Transverse colon (tissue), 4 donors: ENCODE measurements around the gene TRIM69. TPM values are rescaled to one million over a fixed set of nuclear protein-coding genes. Genes with fewer than 3 reads are reported as not detected.
"Not testable (repeated sequence)": the region's sequence is repeated elsewhere in the genome, so short reads cannot be mapped to it uniquely, and the experiment has no call there.

Experiments used
- DNase-seq: peaks from one replicate; pipeline ENCODE4 v3.0.0-alpha.2; 2019
- H3K27ac ChIP-seq, 4 donors: fragments of 200-600 bp; sonication (generic); 2 replicates each; pipeline ENCODE4 v1.5.1; 2016 to 2018; ENCODE audit warnings: inconsistent platforms in 4 of 4
- H3K27me3 ChIP-seq: fragments of 200-600 bp; sonication (generic); 2 replicates; pipeline ENCODE4 v1.5.1; 2017; ENCODE audit warnings: inconsistent platforms
- H3K36me3 ChIP-seq, 4 donors: fragments of 200-600 bp; sonication (generic); 2 replicates each; pipeline ENCODE4 v1.5.1; 2017 to 2019; ENCODE audit warnings: inconsistent platforms in 4 of 4
- H3K4me1 ChIP-seq, 4 donors: fragments of 200-600 bp; sonication (generic); 2 replicates each; pipeline ENCODE4 v1.5.1; 2017 to 2020; ENCODE audit warnings: inconsistent platforms in 4 of 4
- H3K4me3 ChIP-seq, 4 donors: fragments of 200-600 bp; sonication (generic); 1 replicate in 1 of 4; 2 replicates in 3 of 4; pipeline versions ENCODE4 v1.5.1 to v1.6.1; 2017 to 2019; ENCODE audit warnings: inconsistent platforms in 4 of 4
- H3K9me3 ChIP-seq, 2 donors: fragments of 200-600 bp; sonication (generic); 2 replicates each; pipeline ENCODE4 v1.5.1; 2017 to 2019; ENCODE audit warnings: inconsistent platforms in 2 of 2
- CTCF ChIP-seq, 5 experiments: fragments of 200-600 bp in 3 of 5; fragments of 450-650 bp in 2 of 5; sonication (generic) in 3 of 5; IDR thresholded peaks; 1 replicate in 2 of 5; 2 replicates in 3 of 5; pipeline ENCODE4 v1.5.1; 2016 to 2017; ENCODE audit warnings: antibody characterized with exemption in 5 of 5, inconsistent platforms in 3 of 5, mild to moderate bottlenecking in 2 of 5, moderate library complexity in 1 of 5
- EP300 ChIP-seq: sonication (generic); formaldehyde crosslinking; IDR thresholded peaks from one replicate; pipeline ENCODE4 v1.6.1; 2017; ENCODE audit warnings: antibody characterized with exemption, low read depth
- POLR2A ChIP-seq: fragments of 450-650 bp; IDR thresholded peaks from one replicate; pipeline ENCODE4 v1.6.1; 2016; ENCODE audit warnings: antibody characterized with exemption, mild to moderate bottlenecking, moderate library complexity
- POLR2AphosphoS5 ChIP-seq, 3 donors: sonication (generic); formaldehyde crosslinking; IDR thresholded peaks; one replicate each; pipeline ENCODE4 v1.6.1; 2016; ENCODE audit warnings: antibody characterized with exemption in 3 of 3
- WGBS, 2 donors: methylation state at CpG; one replicate each; pipeline ENCODE4 v1.1.5; 2018; ENCODE audit warnings: low coverage in 1 of 2; 5-methylcytosine and 5-hydroxymethylcytosine counted together
- in situ Hi-C, 4 donors: fragments of 200-750 bp; cut with MboI; loops; one replicate each; pipeline versions ENCODE4 v1.15.0 to v1.15.1; 2017; ENCODE audit warnings: low sequenced_read_pairs in 3 of 4, low pct_ligation_motif_present in 1 of 4, low pct_unique_long_range_greater_than_20kb in 1 of 4
- intact Hi-C: fragments of 100-400 bp; cut with DNase I; formaldehyde crosslinking; loops from one replicate; pipeline ENCODE4 v1.15.1; 2023; ENCODE audit warnings: low total_unique reads
- total RNA-seq, 4 donors: library from RNA; depleted of rRNA; stranded (reverse); fragments of >200 nt; gene quantifications; one replicate each; pipeline ENCODE4 v1.1.0, GENCODE V29; 2016

The TRIM69 gene
- total RNA-seq, 4 donors from 2014 or later: 5.6 to 17.3 (median 13.7) TPM

GRCh38 chr15:44695294-44695693, 41.0 kb upstream of the TRIM69 start:
- intact Hi-C loops (no loop called here), in situ Hi-C loops (no loop called here)
- no peaks in the 10 kb centered on the region for H3K27me3 ChIP-seq
- no peak for DNase-seq
- no peaks in the 10 kb centered on the region for H3K4me1 ChIP-seq
- no peak for TF ChIP-seq POLR2AphosphoS5 (IDR thresholded peaks at IDR 0.05)
- no peaks in the 10 kb centered on the region for H3K9me3 ChIP-seq
- no peaks in the 10 kb centered on the region for H3K36me3 ChIP-seq
- H3K4me3 ChIP-seq: no peak overlapping the region
- H3K27ac ChIP-seq: peak overlapping the region in 1 of 4 donors; percentile 19
- 78 to 80% methylated on average over 1 to 3 of the region's 3 CpGs for WGBS, 2 donors

DNA sequence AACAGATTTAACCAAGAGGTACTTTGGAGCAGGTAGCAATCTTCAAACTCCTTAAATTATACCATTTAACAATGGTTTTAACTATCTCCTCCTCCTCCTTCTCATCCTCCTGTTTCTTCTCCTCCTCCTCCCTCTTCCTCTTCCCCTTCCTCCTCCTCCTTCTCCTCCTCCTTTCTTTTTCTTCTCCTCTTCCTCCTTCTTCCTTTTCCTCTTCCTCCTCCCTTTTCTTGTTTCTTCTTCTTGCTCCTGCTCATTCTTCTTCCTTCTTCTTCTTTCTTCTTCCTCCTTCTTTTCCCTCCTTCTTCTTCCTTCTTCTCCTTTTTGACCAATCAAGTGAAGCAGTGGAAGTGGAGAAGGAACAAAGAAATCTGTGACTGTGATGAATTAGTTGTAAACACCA, 39.3 kb upstream of the TRIM69 start:
- Histone ChIP-seq H3K4me3 (no peak overlapping the region), H3K9me3 (no peaks in the 10 kb centered on the region), H3K36me3 (no peaks in the 10 kb centered on the region), H3K4me1 (no peaks in the 10 kb centered on the region), H3K27ac (no peak overlapping the region), H3K27me3 (no peaks in the 10 kb centered on the region)
- in situ Hi-C loops (no loop called here), intact Hi-C loops (no loop called here)
- no peak for TF ChIP-seq CTCF (IDR thresholded peaks at IDR 0.05)
- no peak for DNase-seq

DNA sequence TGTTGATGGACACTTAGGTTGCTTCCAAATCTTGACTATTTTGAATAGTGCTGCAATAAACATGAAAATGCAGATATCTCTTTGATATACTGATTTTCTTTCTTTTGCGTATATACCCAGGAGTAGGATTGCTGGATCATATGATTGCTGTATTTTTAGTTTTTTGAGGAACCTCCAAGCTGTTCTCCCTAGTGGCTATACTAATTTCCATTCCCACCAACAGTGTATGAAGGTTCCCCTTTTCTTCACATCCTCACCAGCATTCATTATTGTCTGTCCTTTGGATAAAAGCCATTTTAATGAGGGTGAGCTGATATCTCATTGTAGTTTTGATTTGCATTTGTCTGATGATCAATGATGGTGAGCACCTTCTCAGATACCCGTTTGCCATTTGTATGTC, 37.7 kb upstream of the TRIM69 start:
- DNase-seq: no peak
- WGBS, 2 donors: 91 to 100% methylated on average over 1 to 2 of the region's 2 CpGs
- H3K36me3 ChIP-seq: no peaks in the 10 kb centered on the region
- H3K27ac ChIP-seq: no peak overlapping the region
- no peak for TF ChIP-seq EP300
- no peak for TF ChIP-seq POLR2AphosphoS5 (IDR thresholded peaks at IDR 0.05)
- TF ChIP-seq POLR2A: no peak
- no peak for TF ChIP-seq CTCF (IDR thresholded peaks at IDR 0.05)
- no peaks in the 10 kb centered on the region for H3K9me3 ChIP-seq
- H3K4me3 ChIP-seq: no peak overlapping the region
- in situ Hi-C loops (no loop called here), intact Hi-C loops (no loop called here)
- H3K4me1 ChIP-seq: no peaks in the 10 kb centered on the region
- H3K27me3 ChIP-seq: no peaks in the 10 kb centered on the region

- H3K4me1 ChIP-seq, H3K27ac ChIP-seq, H3K4me3 ChIP-seq, DNase-seq, H3K9me3 ChIP-seq, in situ Hi-C loops, intact Hi-C loops, H3K36me3 ChIP-seq, H3K27me3 ChIP-seq: not testable (repeated sequence)
Observed at GRCh38 chr15:44700676-44701075, 35.7 kb upstream of the TRIM69 start.

- Histone ChIP-seq H3K36me3 (no peaks in the 10 kb centered on the region), H3K4me3 (no peak overlapping the region), H3K27me3 (no peaks in the 10 kb centered on the region), H3K9me3 (no peaks in the 10 kb centered on the region), H3K4me1 (peaks cover 0 to 36% (median 18%) of the 10 kb centered on the region in 4 donors), H3K27ac (peak overlapping the region in 1 of 4 donors; percentile 78)
- intact Hi-C loops (loop anchor here (5.0 kb wide), 1 partner anchor 34 kb away; no protein-coding TSS in a partner anchor), in situ Hi-C loops (no loop called here)
- TF ChIP-seq CTCF (IDR thresholded peaks at IDR 0.05) (no peak), POLR2A (no peak), EP300 (no peak), POLR2AphosphoS5 (IDR thresholded peaks at IDR 0.05) (no peak)
- no peak for DNase-seq
- WGBS, 2 donors: 53 to 71% methylated on average over 1 of the region's 1 CpG
Observed at GRCh38 chr15:44705986-44706385, 30.3 kb upstream of the TRIM69 start.
